Kidney (tissue), 14 donors: ENCODE data around the gene AKT1. TPM values are rescaled to one million over a fixed set of nuclear protein-coding genes. Genes with fewer than 3 reads are reported as not detected.
A peak's percentile ranks its signal among the peaks of the same experiment; 100 is the strongest.

Experiments used
- DNase-seq, 5 donors: peaks; one replicate each; pipeline ENCODE4 v3.0.0-alpha.2; 2013 to 2020
- FAIRE-seq: peaks from 2 replicates; lab custom pipeline; 2012; peaks lifted over from hg19 to GRCh38; lab: Jason Lieb, UNC
- H3K27ac ChIP-seq, 2 donors: one replicate each; pipeline ENCODE4 v1.7.0; 2013; ENCODE audit warnings: low read depth in 2 of 2, low read length in 2 of 2, inconsistent platforms in 1 of 2
- H3K27me3 ChIP-seq: one replicate; pipeline ENCODE4 v1.7.1; 2013; ENCODE audit warnings: low read length, inconsistent platforms; ENCODE audit not compliant: control insufficient read depth, insufficient read depth
- H3K36me3 ChIP-seq, 3 donors: one replicate each; pipeline versions ENCODE4 v1.7.0 to v1.7.1; 2013; ENCODE audit warnings: low read length in 3 of 3, control low read depth in 1 of 3, inconsistent platforms in 1 of 3; ENCODE audit not compliant: insufficient read depth in 3 of 3, control insufficient read depth in 2 of 3
- H3K4me1 ChIP-seq, 3 donors: one replicate each; pipeline versions ENCODE4 v1.7.0 to v1.7.1; 2013; ENCODE audit warnings: low read length in 3 of 3, inconsistent platforms in 1 of 3, low read depth in 1 of 3; ENCODE audit not compliant: control insufficient read depth in 2 of 3, insufficient read depth in 2 of 3
- H3K4me3 ChIP-seq, 3 donors: one replicate each; pipeline versions ENCODE4 v1.7.0 to v1.8.1; 2013; ENCODE audit warnings: low read length in 3 of 3, control low read depth in 1 of 3, inconsistent platforms in 1 of 3
- H3K9ac ChIP-seq, 3 donors: one replicate each; pipeline versions ENCODE4 v1.7.0 to v1.7.1; 2013; ENCODE audit warnings: low read length in 3 of 3, control low read depth in 1 of 3, inconsistent platforms in 1 of 3
- H3K9me3 ChIP-seq, 3 donors: one replicate each; pipeline versions ENCODE4 v1.7.0 to v1.7.1; 2013; ENCODE audit warnings: low read length in 3 of 3, control low read depth in 1 of 3, inconsistent platforms in 1 of 3; ENCODE audit not compliant: control insufficient read depth in 2 of 3, insufficient read depth in 1 of 3
- CTCF ChIP-seq: IDR thresholded peaks from 3 replicates; pipeline ENCODE4 v1.5.1; 2012; ENCODE audit warnings: mild to moderate bottlenecking, moderate library complexity, borderline replicate concordance; ENCODE audit not compliant: insufficient read depth; ENCODE audit errors: extremely low read depth
- intact Hi-C: fragments of 100-400 bp; cut with DNase I; formaldehyde crosslinking; loops from one replicate; pipeline ENCODE4 v1.11.1; 2022
- polyA plus RNA-seq: library from polyadenylated mRNA; stranded (reverse); fragments of 350-450 nt; fragmentation: Illumina TruSeq; extraction: RNeasy Lipid Tissue Mini Kit (QIAGEN cat#74804); gene quantifications from one replicate; pipeline ENCODE4 v1.2.3, GENCODE V29; 2014; ENCODE audit warnings: low read depth, low replicate concordance; ENCODE audit not compliant: insufficient read depth
- total RNA-seq: library from RNA; stranded (reverse); fragmentation: NEBNext Ultra II Directional; extraction: Animal tissue kit (Norgen Biotek cat#: 25700); gene quantifications from one replicate; pipeline ENCODE4 v1.2.1, GENCODE V29; 2021
- donor health status: control.
- donor health status: control.
- donor health status: control.
- donor health status: control.
- donor health status: control.
- donor health status: DM: yes; HTN: yes; CAD: no.
- donor health status: Normal renal cell carcinoma (clear cell type).

The AKT1 gene
- total and polyA plus RNA-seq, 2 donors from 2014 or later = 70.6 to 125 TPM

GRCh38 chr14:104826861-104827176 lies 31.3 kb upstream of the AKT1 start:
- H3K9me3 ChIP-seq = no peaks in the 10 kb centered on the region
- H3K4me1 ChIP-seq = peaks cover 0 to 15% (median 0%) of the 10 kb centered on the region in 3 donors
- no peaks in the 10 kb centered on the region for H3K27me3 ChIP-seq
- H3K36me3 ChIP-seq = no peaks in the 10 kb centered on the region
- no peak overlapping the region for H3K9ac ChIP-seq
- DNase-seq (peak in 2 of 5 donors; percentile 34 to 47), FAIRE-seq (no peak)
- intact Hi-C loops = no loop called here
- no peak overlapping the region for H3K27ac ChIP-seq
- H3K4me3 ChIP-seq = peak overlapping the region in 2 of 3 donors; percentile 33 to 49
- TF ChIP-seq CTCF = no peak

GRCh38 chr14:104826189-104826860 lies 30.8 kb upstream of the AKT1 start:
- no peak for FAIRE-seq
- peak; percentile 85 for TF ChIP-seq CTCF
- intact Hi-C loops = no loop called here

GRCh38 chr14:104824353-104824997 lies 28.9 kb upstream of the AKT1 start:
- H3K27me3 ChIP-seq = no peaks in the 10 kb centered on the region
- no peak for TF ChIP-seq CTCF
- DNase-seq = no peak
- intact Hi-C loops = loop anchor here (5.0 kb wide), 1 partner anchor 52 kb away; no protein-coding TSS in a partner anchor
- no peak overlapping the region for H3K4me3 ChIP-seq
- no peak for FAIRE-seq
- no peak overlapping the region for H3K9ac ChIP-seq
- peaks cover 0 to 17% (median 0%) of the 10 kb centered on the region in 3 donors for H3K4me1 ChIP-seq
- H3K9me3 ChIP-seq = no peaks in the 10 kb centered on the region
- H3K36me3 ChIP-seq = no peaks in the 10 kb centered on the region
- H3K27ac ChIP-seq = no peak overlapping the region

More at GRCh38 chr14:104826189-104826860, 30.8 kb upstream of the AKT1 start:
- Histone ChIP-seq H3K4me3 (peak overlapping the region; percentile 36 to 64 (median 44)), H3K27ac (peak overlapping the region in 1 of 2 donors; percentile 51), H3K9ac (peak overlapping the region in 1 of 3 donors; percentile 46), H3K27me3 (no peaks in the 10 kb centered on the region), H3K4me1 (peaks cover 0 to 15% (median 0%) of the 10 kb centered on the region in 3 donors), H3K9me3 (no peaks in the 10 kb centered on the region), H3K36me3 (no peaks in the 10 kb centered on the region)
- peak; percentile 90 to 96 (median 93) for DNase-seq
